ENCODE results near the gene MOV10L1.

- TF ChIP-seq, protein P1, sequence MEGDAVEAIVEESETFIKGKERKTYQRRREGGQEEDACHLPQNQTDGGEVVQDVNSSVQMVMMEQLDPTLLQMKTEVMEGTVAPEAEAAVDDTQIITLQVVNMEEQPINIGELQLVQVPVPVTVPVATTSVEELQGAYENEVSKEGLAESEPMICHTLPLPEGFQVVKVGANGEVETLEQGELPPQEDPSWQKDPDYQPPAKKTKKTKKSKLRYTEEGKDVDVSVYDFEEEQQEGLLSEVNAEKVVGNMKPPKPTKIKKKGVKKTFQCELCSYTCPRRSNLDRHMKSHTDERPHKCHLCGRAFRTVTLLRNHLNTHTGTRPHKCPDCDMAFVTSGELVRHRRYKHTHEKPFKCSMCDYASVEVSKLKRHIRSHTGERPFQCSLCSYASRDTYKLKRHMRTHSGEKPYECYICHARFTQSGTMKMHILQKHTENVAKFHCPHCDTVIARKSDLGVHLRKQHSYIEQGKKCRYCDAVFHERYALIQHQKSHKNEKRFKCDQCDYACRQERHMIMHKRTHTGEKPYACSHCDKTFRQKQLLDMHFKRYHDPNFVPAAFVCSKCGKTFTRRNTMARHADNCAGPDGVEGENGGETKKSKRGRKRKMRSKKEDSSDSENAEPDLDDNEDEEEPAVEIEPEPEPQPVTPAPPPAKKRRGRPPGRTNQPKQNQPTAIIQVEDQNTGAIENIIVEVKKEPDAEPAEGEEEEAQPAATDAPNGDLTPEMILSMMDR (IDR thresholded peaks at IDR 0.05; ENCODE audit: low read length): no peak
- TF ChIP-seq EZH2 (IDR thresholded peaks at IDR 0.05; ENCODE audit: borderline replicate concordance, low read length): no peak
These were observed 21.7 kb upstream of the MOV10L1 start for GRCh38 chr22:50068096-50068495.
